Measurements from ENCODE around the gene DIP2C.
"Not testable (repeated sequence)": the region's sequence is repeated elsewhere in the genome, so short reads cannot be mapped to it uniquely, and the experiment has no call there.

Gene DIP2C

GRCh38 chr10:590721-591120 lies 98.7 kb downstream of the DIP2C start:
- DNase-seq: no peak

DNA sequence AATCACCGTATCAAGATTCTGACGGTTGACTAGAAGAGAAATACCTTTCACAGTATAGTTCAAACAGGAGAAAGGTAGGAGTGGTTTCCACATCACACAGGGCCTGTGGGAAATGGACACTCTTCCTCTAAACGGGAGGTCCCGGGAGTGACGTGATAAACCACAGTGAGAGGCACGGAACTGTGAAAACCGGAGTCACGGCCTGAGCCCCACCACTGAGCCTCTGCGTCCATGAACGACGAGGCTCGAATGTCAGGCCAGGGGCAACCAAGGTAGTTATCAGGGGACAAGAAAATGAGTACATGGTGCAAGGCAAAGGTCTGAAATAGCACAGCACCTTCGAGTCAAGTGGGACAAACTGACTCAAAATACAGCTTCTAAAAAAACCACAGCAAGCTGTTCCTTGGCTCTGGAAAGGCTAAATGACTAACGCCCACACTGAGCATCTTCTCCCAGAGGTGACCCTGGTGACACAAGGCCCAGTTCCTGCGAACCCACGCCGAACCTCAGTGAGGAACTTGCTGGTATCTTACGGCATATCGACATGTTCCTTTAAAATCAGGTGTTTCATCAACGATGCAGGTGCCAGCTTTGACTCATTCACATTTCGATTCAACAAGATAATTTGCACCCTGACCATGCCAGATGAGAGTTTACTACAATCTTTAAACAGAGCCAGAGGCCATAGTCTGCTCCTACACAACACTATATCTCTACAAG lies 99.3 kb downstream of the DIP2C start:
- no peak for DNase-seq

DNA sequence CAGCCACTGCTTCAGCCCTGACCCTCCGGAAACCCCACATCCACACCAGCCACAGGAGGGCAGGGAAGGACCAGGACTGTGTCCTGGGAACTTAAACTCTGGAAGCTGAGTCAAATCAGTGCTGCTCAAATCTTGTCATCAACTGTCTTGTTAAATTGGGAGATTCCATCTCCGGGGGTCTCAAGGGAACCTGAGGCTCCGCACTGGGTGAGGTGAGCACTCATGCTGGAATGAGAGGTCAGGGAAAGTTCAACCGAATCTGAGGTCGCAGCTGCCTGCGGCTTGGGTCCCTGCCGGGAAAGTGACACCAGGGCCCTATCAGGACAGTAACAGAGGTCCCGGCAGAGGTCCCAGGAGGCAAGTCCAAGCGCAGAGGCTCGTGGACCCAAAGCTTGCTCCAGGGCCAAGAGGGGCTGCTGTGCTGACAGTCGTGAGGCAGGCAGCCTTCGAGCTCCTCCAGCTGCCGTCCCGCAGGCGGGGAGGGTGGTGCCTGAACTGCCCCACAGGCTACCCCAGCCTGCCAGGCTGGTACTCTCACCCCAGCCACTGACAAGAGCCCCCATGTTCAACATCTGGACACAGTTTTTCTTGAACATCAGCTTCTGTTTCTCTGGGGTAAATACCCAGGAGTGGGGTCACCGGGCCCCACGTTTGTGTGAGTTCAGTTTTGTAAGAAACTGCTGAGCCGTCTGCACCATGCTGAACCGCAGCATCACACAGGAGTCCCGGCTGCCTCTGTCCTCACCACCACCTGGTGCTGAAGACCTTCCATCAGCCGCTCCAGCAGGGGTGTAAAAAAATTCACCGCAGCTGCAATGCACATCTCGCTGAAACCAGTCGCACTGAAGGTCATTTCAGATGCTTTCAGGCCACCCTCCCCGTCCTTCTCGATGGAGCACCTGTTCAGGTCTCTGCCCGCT lies 101.0 kb downstream of the DIP2C start:
- DNase-seq: no peak

- no peak for DNase-seq
Observed at GRCh38 chr10:586716-587115, 102.8 kb downstream of the DIP2C start.

GRCh38 chr10:586151-586550 lies 103.3 kb downstream of the DIP2C start:
- no peak for DNase-seq

- no peak for DNase-seq
Observed at GRCh38 chr10:585502-585901, 104.0 kb downstream of the DIP2C start.

DNA sequence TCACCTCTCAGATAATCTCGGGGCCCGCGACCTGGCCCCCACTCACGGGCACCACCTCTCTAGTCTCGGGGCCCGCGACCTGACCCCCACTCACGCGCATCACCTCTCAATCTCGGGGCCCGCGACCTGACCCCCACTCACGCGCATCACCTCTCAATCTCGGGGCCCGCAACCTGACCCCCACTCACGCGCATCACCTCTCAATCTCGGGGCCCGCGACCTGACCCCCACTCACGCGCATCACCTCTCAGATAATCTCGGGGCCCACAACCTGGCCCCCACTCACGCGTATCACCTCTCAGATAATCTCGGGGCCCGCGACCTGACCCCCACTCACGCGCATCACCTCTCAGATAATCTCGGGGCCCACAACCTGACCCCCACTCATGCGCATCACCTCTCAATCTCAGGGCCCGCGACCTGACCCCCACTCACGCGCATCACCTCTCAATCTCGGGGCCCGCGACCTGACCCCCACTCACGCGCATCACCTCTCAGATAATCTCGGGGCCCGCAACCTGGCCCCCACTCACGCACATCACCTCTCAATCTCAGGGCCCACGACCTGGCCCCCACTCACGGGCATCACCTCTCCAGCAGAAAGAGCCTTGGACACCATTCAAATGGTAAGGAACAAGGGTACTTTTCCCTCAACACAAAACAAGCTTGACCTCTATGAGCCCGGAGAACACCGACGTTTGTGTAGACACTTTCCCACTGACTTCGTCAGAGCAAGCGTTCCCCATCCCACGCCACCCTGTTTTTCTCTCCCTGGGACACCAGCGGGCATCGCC lies 104.8 kb downstream of the DIP2C start:
- not testable (repeated sequence) for DNase-seq

- no peak for DNase-seq
Observed at GRCh38 chr10:583433-583832, 106.0 kb downstream of the DIP2C start.

GRCh38 chr10:581776-582330 lies 107.6 kb downstream of the DIP2C start:
- no peak for DNase-seq

GRCh38 chr10:580778-581177 lies 108.7 kb downstream of the DIP2C start:
- no peak for DNase-seq

DNA sequence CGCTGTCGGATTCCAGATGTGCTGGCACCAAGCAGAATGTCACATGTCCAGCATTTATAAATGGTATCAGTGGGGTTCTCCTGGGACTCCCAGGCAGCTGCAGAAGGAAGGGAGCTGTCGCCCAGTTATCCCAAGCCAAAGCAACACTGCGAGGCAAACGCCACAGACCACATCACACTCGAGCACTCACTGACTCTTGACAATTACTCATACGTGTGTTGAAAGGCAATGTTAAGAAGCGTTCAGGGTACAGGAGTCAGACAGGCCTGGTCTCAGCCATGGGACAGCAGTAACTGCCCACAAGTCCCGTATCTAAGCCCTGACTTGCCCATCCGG lies 113.4 kb downstream of the DIP2C start:
- DNase-seq: no peak

- no peak for DNase-seq
Observed at GRCh38 chr10:575402-576129, 113.9 kb downstream of the DIP2C start.

- no peak for DNase-seq
Observed at GRCh38 chr10:572696-573095, 116.8 kb downstream of the DIP2C start.

- DNase-seq: no peak
Observed at GRCh38 chr10:571688-572451, 117.6 kb downstream of the DIP2C start.

DNA sequence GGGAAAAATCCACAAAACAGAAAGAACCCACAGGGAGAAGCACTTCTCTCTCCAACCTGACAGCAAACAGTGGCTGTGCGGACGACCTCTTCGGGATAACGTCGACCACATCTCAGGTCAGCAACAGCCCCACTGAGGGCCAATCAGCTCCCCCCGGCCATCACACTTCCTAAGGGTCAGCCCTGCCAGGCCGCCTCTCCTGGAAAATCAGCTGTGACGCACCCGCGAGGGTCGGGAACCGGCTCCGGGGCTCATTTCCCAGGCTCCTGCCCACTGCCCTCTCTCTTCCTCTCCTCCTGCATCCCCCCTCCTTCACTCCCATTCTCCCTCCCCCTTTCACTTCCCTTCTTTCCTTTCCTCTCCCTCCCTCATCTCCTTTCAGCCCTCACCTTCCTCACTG lies 118.3 kb downstream of the DIP2C start:
- no peak for DNase-seq

GRCh38 chr10:570628-571163 lies 118.8 kb downstream of the DIP2C start:
- no peak for DNase-seq

DNA sequence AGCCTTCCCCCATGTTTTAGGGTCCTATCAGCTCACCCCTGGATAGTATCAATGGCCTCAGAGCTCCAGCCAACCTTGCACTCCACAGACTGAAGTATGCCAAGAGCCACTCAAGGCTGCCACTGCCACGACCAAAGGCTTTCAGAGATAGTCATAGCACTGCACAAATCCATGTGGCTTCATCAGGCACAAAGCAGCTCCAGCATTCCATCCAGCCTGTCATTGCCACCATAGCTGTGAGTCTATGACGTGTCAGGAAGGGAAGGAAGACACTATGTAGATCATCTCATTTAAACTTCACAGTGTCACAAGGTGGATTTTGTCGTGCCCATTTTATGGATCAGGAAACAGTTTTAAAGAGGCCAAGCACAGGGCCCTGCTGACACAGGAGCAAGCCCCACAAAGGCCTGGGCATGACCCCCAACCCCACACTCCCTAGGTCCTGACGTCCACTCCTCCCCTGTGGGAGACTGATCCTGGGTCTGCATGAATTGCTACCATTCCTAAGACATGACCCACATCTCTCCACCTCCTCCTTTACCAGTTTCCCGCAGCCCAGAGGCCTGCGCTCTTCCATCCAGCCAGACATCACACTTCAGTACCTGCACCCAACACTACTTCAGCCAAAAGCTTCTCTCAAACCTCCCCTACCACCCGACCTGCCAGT lies 119.4 kb downstream of the DIP2C start:
- no peak for DNase-seq

DNA sequence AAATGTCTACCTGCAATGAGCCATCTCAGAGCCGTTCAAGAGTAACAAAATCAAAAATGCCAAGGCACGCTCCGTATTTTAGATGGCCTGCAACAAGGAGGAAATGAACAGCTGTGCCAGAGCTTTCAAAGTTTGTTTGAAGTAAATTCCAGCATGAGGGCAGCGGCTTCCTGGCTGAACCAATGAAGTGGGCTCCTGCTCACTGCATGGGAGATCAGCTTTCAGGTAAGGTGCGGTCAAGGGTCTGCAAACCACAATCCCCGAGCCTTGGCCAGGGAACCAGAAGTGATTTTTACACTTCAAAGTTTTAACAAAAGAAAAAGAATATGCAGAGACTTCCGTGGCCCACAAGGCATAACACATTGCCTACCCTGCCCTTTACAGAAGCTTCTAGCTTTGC lies 120.6 kb downstream of the DIP2C start:
- DNase-seq: no peak

DNA sequence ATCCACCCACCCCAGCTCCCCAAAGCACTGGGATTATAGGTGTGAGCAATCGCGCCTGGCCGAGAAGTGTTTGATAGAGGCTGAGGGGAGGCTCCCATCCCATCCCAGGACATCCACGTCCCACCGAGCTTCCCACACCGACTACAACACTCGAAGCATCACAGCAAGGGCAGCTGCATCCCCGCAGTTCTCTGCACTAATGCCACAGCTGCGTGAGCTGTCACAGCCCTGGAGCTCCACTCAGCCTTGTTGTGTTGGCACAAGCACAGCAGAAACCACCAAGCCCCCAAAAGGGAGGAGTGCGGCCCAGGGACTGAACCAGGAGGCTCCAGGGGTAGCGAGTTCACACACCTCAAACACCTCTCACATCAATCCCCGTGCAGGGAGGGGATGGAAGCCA lies 121.6 kb downstream of the DIP2C start:
- DNase-seq: no peak

GRCh38 chr10:566241-566885 lies 123.1 kb downstream of the DIP2C start:
- no peak for DNase-seq
